ENCODE data around the gene FNDC8.
"Not testable (repeated sequence)": the region's sequence is repeated elsewhere in the genome, so short reads cannot be mapped to it uniquely, and the experiment has no call there.

FNDC8 gene

DNA sequence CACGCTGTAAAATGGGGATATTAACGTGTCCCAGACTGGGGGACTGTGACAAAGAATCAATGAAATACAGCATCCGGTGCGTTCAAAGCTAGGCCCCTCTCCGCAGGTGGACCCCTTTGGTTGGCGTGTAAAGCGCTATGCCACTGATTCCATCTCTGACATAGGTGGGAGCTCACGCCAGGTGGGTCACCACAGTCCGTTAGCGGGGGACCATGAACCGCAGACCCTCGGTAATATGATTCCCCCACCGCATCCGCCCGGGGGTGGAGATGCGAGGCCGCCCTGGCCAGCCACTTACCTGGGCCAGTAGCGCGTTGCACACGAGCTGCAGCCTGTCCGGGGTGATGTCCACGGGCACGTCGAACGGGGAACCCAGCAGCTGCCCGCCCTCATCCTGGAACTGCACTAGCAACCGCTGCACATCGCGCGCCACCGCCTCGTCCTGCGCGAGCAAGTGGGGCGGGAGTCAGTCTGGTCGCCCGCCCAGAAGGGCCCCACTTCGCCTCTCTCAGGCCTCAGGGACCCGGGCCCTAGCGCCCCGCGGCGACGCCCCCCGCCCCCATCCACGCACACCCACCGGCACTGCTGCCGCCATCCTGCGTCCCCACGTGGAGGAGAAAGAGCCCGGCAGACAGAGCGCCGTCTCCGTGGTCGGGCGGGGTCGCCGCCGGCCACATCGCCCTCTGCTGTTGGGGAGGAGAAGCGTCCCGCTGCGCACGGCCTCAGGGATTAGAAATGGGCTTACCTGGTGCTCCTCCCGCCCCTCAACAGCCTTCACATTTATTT lies 20.5 kb downstream of the FNDC8 start, which contains the start of gene NLE1:
Gene NLE1, minus strand, starts transcription at position 623 of the 786 bp plus-strand sequence. Its CDS starts 28 bp downstream, at position 595.
- H3K4me3 ChIP-seq (ENCODE audit: low read depth, low read length) = peak within 1 kb of the TSS; percentile 95

DNA sequence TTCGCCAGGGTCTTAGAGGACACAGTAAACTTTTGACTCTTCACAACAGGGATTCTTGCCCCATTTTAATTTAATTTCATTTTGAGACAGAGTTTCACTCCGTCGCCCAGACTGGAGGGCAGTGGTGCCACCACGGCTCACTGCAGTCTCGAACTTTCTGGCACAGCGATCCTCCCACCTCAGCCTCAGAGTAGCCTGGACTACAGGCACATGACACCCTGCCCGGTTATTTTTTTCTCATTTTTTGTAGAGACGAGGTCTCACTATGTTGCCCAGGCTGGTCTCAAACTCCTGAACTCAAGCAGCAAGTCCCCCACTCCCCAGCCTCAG lies 21.0 kb downstream of the FNDC8 start:
- peak overlapping the region; percentile 95 for H3K4me3 ChIP-seq (ENCODE audit: low read depth, low read length)

DNA sequence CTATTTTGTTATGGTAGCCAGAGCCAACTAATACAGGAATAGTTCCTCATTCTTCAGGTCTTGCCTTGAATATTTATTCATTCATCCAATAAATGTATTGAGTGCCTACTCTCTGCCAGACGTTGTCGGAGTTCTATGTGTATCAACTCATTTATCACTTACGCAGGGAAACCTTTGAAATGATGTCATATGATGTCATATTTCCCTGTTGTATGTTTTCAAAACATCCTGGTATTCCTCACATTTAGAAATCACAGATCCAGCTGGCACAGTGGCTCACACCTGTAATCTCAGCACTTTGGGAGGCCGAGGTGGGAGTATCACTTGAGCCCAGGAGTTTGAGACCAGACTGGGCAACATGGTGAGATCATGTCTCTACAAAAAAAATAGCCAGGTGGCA lies 23.4 kb downstream of the FNDC8 start:
- H3K4me3 ChIP-seq (ENCODE audit: low read depth, low read length) = no peak overlapping the region

DNA sequence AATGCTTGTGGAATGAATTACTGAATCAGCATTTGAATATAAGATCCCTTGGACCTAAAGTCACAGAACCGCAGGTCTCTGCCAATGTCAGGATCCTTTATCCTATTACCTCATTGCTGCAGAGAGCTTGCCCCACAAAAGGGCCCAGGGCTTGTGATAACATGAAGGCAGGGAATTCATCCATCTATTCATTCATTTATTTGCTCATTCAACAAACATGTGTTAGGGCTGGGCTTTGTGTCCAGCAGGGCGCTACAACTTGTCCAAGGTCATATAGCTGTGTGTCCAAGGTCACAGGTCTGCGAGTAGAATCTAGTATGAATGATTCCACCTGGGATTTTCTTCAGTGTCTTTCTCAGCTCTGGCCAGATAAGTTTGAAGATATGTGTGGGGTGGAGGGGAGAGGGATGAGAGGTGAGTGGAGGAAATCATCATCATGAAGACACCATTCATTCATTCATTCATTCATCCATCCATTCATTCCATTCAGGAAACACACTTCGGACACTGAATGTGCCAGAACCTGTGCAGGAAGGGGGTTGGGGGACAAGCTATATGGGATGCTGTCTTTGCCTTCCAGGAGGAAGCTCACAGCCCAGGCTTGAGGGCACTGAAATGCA lies 24.9 kb downstream of the FNDC8 start:
- H3K4me3 ChIP-seq (ENCODE audit: low read depth, low read length) = no peak overlapping the region

DNA sequence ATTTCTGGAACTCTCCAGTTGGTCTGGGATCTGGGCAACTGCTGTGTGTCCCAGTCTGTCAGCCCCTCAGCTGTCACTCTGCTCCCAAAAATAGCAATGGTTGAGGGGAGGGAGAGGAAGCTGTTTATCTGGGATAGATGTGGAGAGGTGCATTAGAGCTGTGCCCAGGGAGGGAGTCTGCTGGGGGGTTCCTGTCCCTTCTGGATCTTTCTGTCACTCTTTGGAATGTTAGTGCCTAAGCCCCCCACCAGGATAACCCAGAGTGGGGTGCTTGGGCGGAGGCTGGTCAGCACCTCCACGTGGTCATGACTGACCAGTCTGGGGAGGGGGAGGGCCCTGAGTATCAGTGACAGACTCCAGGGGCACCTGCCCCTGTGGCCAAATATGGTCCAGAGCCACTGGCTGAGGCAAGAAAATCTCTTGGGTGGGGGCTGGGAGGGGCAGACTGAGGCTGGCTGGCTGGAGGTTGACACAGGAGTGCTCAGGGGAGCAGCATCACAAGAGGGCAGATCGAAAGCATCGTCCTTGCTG lies 26.0 kb downstream of the FNDC8 start, which contains the start of gene UNC45B:
Gene UNC45B, plus strand, starts transcription at position 443 of the 531 bp plus-strand sequence. CDS start 447 bp downstream, outside the sequence.
- no peak within 1 kb of the TSS for H3K4me3 ChIP-seq (ENCODE audit: low read depth, low read length)

DNA sequence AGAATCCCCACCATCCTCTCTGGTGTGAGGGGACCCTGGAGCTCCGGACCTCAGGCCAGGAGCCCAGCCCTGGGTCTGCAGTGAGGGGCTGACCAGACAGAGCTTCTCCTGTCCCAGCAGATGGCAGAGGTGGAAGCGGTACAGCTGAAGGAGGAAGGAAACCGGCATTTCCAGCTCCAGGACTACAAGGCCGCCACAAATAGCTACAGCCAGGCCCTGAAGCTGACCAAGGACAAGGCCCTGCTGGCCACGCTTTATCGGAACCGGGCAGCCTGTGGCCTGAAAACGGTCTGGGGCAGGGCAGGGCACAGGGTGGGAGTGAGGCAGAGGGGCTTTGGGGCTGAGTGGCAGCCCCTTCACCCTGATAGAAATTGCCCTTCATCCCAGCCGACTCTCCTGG lies 26.7 kb downstream of the FNDC8 start:
- H3K4me3 ChIP-seq (ENCODE audit: low read depth, low read length) = no peak overlapping the region

DNA sequence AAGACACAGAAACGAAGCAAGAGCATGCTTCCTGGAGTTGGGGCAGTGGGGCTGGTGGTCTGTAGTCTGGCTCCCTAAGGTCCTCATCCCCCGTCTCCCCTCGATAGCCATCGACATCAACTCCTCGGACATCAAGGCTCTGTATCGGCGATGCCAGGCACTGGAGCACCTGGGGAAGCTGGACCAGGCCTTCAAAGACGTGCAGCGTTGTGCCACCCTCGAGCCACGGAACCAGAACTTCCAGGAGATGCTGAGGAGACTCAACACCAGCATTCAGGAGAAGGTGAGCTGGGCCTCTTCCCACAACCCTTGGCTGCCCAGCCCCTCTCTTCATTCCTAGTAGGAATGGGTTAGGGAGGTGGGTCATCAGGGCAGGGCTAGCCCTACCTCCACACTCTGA lies 28.5 kb downstream of the FNDC8 start:
- no peak overlapping the region for H3K4me3 ChIP-seq (ENCODE audit: low read depth, low read length)

DNA sequence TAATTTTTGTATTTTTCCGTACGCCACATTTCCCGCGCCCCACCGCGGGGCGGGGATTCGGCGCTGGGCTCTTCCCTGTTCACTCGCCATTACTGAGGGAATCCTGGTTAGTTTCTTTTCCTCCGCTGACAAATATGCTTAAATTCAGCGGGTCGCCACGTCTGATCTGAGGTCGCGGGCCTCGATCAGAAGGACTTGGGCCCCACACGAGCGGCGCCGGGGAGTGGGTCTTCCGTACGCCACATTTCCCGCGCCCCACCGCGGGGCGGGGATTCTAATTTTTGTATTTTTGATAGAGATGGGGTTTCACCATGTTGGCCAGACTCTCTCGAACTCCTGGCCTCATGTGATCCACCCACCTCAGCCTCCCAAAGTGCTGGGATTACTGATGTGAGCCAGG lies 29.7 kb downstream of the FNDC8 start:
- not testable (repeated sequence) for H3K4me3 ChIP-seq (ENCODE audit: low read depth, low read length)

DNA sequence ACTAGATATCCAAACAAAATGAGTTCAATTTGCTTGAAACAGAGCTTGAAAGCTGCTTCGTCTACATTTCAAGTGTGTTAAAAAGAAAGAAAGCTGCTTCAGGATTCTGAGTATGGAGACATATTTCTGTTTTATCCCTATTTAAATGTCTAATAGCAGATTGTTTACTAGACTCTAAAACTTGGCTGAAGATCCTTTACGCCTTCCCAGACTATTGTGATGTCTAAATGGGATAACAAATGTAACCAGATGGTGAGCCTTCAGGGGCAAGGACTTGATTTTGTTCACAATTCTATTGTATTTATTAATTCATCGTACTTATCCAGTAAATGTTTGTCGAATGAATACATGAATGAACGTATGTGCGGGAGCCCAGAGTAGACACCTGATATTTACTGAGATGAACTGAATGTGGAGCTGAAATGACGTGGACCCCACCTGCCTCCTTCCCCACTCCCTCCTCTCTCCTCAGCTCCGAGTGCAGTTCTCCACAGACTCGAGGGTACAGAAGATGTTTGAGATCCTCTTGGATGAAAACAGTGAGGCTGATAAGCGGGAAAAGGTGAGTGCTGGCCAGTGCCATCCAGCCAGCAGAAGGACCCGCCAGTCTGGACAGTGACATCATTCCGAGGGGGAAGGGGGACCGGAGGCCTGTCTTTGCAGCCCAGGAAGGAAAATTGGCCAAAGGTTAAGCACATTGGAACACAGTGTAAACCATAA lies 31.2 kb downstream of the FNDC8 start:
- H3K4me3 ChIP-seq (ENCODE audit: low read depth, low read length) = no peak overlapping the region

DNA sequence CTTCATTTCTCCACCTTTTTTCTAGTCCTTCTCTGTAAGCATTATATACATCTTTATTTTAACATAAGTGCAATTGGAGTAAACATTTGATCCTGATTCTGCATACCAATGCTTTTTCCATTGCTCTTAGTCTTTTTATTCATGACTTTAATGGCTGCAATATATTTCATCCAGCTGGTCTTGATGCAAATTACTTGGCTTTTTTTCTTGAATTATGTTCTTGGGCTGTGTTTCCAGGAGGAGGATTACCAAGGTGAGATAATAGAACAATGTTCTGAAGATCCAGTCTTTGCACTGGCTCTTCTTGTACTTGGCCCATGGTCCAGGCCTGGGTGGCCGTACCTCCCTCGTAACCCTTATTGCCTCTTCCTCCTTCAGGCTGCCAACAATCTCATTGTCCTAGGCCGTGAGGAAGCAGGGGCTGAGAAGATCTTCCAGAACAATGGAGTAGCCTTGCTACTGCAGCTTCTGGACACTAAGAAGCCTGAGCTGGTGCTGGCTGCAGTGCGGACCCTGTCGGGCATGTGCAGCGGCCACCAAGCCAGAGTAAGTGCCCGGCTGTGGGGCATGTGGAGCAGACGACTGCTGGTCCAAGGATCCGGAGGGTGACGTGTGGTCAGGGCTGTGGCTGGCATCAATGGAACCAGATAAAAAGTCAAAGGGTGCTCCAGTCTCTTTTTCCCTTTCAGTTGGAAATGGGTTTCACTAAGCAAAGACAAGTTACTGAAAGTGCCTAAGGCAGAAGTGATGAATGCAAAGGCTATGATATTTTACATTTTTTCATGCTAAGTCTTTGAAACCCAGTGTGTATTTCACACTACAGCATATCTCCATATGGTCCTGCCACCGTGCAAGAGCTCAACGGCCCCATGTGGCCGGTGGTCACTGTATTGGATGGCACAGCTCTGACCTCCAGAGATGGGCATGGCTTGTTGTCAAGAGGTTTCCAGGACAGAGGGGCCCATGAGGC lies 33.1 kb downstream of the FNDC8 start:
- H3K4me3 ChIP-seq (ENCODE audit: low read depth, low read length) = no peak overlapping the region

DNA sequence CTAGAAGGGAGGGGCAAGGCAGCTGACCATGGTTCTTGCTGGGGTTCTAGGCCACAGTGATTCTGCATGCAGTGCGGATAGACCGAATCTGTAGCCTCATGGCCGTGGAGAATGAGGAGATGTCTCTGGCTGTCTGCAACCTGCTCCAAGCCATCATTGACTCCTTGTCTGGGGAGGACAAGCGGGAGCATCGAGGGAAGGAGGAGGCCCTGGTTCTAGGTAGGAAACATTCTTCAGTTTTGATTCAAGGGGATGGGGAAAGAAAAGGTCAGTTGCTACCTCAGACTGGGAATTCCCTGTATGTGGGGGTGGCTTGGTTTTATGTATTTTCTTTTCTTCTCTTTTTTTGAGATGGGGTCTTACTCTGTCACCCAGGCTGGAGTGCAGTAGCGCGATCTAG lies 33.8 kb downstream of the FNDC8 start:
- H3K4me3 ChIP-seq (ENCODE audit: low read depth, low read length) = no peak overlapping the region

DNA sequence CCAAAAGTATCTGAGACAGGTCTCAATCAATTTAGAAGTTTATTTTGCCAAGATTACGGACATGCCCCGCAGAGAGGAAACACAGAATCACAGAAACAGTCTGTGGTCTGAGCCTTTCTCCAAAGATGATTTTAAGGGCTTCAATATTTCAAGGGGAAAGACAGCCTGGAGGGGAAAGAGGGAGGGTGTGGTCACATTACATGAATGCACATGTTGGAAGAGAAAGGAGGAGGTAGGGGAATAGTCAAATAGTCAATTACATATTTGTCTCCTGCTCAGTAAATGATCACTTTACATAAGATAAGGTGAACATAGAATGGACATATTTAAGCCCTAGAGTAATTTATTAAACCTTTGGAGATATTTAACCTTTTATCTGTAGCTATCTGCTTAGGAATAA lies 38.5 kb downstream of the FNDC8 start:
- H3K4me3 ChIP-seq (ENCODE audit: low read depth, low read length) = no peak overlapping the region

DNA sequence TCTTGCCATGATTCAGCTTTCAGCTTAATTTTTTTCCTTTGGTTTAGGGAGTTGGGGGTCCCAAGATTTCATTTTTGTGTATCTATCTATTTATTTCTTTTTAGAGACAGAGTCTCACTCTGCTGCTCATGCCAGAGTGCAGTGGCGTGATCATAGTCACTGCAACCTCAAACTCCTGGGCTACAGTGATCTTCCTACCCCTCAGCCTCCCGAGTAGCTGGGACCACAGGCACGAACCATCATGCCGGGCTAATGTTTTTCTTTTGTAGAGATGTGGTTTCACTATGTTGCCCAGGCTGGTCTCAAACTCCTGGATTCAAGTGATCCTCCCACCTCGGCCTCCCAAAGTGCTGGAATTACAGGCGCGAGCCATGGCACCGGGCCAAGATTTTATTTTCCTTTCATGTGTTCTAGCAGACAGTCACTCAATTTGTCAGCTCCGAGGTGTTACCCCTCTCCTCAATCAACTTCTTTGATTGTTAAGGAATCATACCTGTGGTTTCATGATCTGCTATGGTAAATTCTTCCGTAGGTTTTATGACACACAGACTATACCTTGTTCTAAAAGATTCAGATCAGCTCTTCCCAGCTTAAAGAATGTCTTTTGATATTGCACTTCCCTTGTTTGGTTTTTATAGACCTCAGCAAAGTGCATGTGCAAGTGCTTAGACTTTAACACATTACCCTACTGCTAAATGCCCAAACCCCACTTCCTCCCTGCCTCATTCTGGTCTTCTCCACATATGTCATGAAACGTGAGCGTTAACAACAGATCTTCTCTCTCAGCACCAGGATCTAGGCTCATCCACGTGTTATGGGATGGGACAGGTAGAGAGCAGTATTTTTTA lies 39.2 kb downstream of the FNDC8 start:
- H3K4me3 ChIP-seq (ENCODE audit: low read depth, low read length) = no peak overlapping the region

DNA sequence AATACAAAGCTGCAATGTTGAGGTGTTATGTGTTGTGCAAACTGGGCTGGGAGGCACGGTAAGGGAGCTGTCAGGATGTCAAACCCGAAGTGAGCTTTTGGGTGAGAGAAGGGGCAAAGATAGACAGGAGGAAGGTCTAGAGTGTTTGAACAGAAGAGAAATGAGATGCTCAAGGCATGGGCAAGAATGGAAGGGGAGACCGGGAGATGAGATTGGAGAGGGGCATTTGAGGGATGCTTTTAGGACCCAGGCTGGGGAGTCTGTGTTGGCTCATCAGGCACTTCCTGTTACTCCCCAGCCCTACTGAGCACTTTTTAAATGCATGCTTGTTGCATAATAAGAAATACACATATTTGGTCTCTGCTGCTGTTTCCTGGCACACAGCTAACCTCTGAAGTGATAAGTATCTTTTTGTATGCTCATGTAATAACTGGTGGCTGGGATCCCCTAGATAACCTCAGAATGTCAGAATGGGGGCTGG lies 39.9 kb downstream of the FNDC8 start:
- no peak overlapping the region for H3K4me3 ChIP-seq (ENCODE audit: low read depth, low read length)

DNA sequence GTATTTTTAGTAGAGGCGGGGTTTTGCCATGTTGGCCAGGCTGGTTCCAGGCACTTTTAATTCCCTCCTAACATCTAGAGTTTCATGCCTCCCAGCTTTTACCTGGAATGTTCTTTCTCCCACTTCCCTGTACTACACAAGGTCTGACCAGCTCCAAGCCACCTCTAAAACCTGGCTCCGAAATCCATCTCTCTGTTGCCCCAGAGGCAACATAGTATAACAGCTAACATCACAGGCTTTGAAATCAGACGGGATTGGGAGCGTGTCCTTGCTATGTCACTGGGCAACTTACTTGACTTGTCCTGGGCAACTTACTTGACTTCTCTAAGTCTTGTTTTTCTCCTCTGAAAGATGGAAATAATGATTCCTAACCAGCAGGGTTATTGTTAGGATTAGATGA lies 41.3 kb downstream of the FNDC8 start:
- H3K4me3 ChIP-seq (ENCODE audit: low read depth, low read length) = no peak overlapping the region

DNA sequence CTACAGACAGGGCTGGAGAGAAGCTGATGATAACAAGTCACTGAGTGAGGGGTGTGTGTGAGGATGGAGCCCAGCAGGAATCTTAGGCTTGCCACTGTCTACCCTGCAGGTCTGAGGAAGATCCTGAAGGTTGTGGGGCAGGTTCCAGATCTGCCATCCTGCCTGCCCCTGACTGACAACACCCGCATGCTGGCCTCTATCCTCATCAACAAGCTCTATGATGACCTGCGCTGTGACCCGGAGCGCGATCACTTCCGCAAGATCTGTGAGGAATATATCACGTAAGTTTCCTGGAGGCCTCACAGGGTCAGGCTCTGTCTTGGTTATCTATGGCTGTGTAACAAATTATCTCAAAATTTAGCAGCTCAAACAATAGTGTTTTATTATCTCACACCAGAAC lies 42.5 kb downstream of the FNDC8 start:
- H3K4me3 ChIP-seq (ENCODE audit: low read depth, low read length) = no peak overlapping the region

DNA sequence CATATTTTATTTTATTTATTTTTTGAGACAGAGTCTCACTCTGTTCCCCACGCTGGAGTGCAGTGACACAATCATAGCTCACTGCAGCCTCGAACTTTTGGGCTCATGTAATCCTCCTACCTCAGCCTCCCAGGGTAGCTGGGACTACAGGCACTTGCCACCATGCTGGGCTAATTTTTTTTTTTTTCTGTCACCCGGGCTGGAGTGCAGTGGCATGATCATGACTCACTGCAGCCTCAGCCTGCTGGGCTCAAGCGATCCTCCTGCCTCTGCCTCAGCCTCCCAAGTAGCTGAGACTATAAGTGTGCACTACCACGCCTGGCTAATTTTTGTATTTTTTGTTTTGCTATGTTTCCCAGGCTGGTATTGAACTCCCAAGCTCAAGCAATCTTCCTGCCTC lies 43.3 kb downstream of the FNDC8 start:
- H3K4me3 ChIP-seq (ENCODE audit: low read depth, low read length) = no peak overlapping the region

DNA sequence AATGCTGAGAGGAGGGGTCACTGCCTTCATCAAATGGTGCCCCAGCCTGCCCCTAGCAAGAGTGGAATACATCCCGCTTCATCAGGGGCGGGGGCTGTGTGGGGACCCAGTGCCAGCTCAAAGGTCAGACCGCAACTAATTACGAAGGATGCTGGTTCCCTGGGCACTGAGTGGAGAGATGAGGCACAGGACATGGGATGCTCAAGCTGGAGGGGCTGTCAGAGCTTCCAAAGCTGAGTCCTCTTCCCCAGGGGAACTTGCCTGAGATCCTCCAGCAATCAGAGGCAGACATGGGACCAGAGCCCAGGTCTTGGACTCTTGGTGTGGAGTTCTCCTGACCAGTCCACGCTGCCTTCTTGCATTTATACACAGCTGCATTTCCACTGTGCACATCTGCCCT lies 45.1 kb downstream of the FNDC8 start:
- no peak overlapping the region for H3K4me3 ChIP-seq (ENCODE audit: low read depth, low read length)

DNA sequence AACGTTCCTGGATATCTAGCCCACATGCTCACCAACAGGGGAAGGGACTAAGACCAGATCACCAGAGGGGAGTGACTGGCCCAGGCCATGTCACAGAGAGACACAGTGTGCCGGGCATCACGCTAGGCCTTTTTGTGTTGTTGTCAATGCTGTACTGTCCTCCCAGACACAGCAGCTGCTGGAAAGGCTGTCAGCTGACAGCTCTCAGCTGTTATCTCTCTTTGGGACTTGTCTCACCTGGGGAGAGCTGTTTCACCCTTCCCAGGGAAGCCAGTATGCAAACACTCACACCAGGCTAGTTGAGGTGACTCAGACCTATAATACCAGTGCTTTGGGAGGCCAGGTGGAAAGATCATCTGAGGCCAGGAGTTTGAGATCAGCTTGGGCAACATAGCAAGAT lies 45.6 kb downstream of the FNDC8 start:
- no peak overlapping the region for H3K4me3 ChIP-seq (ENCODE audit: low read depth, low read length)

DNA sequence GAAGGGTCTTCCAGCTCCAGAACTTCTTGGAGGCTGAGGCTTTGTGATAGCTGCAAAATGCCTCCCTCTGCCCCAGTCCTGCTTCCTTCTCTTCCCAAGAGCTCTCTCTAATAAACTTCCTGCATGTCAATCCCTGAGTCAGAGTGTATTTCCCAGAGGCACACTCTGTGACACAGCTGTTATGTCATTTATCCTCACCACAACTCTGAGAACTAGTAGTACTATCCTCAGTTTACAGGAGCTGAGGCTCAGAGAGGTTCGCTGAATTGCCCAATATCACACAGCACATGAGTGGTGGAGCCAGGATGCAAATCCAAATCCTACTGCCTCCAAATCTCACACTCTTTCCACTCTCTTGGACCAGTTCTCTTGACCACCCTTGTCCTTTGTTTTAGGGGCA lies 46.3 kb downstream of the FNDC8 start:
- H3K4me3 ChIP-seq (ENCODE audit: low read depth, low read length) = no peak overlapping the region

Data from iPS-11a (cell line).